Measurements from ENCODE around the gene PRKAR1A.

PRKAR1A gene

GRCh38 chr17:68600067-68600930, 88.1 kb downstream of the PRKAR1A start:
- peak; percentile 30 for DNase-seq (ENCODE audit: low spot score)
